Fibroblast of the aortic adventitia (primary cell): ENCODE results near the gene WNT2B. TPM values are rescaled to one million over a fixed set of nuclear protein-coding genes. Genes with fewer than 3 reads are reported as not detected.

Source experiments
- DNase-seq: peaks from one replicate; pipeline ENCODE4 v3.0.0-alpha.2; 2010; ENCODE audit warnings: low read depth
- H3K4me3 ChIP-seq: 2 replicates; pipeline ENCODE4 v1.5.1; 2011; ENCODE audit warnings: low read depth, mild to moderate bottlenecking, control low read depth, low read length, moderate library complexity
- CTCF ChIP-seq: IDR thresholded peaks from 2 replicates; pipeline ENCODE4 v1.5.1; 2011; ENCODE audit warnings: mild to moderate bottlenecking, low read length, control low read depth, inconsistent platforms; ENCODE audit not compliant: insufficient read depth
- total RNA-seq: library from RNA; depleted of rRNA; stranded (reverse); fragments of >200 nt; gene quantifications from 2 replicates; pipeline ENCODE4 v1.2.3, GENCODE V29; 2012; ENCODE audit warnings: low replicate concordance

The WNT2B gene
- total RNA-seq, 1 donor = 2.4 TPM

DNA sequence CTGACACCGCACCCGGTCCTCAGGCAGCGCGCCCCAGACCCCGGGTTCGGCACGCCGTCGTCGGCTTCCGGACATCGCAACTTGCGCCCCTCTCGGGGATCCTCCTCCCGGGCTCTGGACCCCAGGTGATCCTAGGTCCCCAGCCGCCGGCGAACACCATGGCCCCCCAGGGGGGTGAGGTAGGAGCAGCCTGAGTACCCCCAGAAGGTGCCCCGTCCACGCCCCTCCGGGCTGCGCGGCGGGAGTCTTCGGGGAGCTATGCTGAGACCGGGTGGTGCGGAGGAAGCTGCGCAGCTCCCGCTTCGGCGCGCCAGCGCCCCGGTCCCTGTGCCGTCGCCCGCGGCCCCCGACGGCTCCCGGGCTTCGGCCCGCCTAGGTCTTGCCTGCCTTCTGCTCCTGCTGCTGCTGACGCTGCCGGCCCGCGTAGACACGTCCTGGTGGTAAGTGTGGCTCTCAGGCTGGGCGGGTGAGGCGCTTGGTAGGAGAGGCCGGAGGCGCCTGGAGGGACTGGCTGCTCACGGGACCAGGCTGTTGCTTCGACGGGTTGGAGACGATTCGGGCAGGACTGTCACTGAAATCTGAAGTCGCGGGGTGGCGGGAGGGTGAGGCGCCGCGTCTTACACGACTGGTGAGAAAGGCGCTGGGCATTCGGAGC lies 367 bp downstream of the WNT2B start:
- DNase-seq = no peak
- TF ChIP-seq CTCF = no peak
- H3K4me3 ChIP-seq = peak overlapping the region; percentile 65

GRCh38 chr1:112509660-112510178 lies 954 bp downstream of the WNT2B start:
- TF ChIP-seq CTCF = no peak
- H3K4me3 ChIP-seq = peak overlapping the region; percentile 3
- no peak for DNase-seq

DNA sequence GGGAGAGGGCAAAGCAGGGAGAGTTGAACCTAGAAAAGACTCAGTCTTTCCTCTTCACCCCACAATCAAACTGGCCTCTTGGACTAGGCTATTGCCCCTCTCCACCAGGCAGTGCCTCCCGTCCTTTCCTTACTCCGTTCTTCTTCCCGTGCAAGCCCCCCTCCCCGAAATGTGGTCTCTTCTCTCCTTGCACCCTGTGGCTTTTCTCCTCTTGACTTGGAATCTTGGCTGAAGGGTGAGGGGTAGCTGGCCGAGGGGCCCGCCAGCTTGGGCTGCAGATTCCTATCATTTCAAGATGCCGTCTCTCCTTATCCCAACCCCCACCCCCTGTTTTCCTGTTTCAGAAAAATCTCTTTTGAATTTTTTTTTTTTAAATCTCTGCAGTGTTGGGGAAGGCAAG lies 1.6 kb downstream of the WNT2B start:
- TF ChIP-seq CTCF = no peak
- DNase-seq = no peak
- H3K4me3 ChIP-seq = no peak overlapping the region

- no peak overlapping the region for H3K4me3 ChIP-seq
- no peak for DNase-seq
- TF ChIP-seq CTCF = no peak
Observed at GRCh38 chr1:112511897-112512296, 3.1 kb downstream of the WNT2B start.

DNA sequence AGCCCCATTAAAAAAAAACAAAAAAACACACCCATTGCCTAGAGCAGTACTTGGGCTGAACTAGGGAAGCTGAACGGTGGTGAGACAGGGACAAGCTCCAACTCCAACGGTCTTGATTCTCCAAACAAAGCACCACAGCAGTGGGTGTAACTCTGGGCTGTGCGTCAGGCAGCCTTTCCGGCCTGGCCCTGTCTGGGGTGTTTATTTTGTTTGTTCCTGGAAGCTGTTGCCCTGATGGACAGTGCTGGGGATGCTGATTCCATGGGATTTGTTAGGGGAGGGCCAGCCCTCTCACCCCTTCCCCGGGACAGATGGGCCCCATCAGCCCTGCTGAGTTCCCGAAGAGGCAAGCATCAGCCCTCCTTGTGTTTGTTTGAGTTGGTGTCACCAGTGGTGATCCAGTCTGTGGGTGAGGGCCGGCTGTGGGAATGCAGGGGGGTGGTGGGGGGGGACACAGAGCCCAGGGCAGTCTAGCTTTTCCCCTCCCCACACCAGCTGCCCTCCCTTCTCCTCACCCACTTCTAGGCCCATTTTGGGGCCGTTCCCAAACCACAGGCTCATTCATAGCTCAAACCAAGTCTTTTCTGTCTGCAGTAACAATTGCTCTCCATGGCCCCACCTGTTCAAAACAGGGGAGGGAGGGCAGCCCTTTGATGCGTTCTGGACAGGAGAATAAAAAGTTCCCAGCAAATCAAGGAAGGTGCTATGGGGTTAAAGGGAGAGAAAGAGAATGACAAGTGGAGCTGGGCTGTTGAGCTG lies 4.5 kb downstream of the WNT2B start:
- TF ChIP-seq CTCF = no peak
- no peak overlapping the region for H3K4me3 ChIP-seq
- DNase-seq = peak; percentile 84

DNA sequence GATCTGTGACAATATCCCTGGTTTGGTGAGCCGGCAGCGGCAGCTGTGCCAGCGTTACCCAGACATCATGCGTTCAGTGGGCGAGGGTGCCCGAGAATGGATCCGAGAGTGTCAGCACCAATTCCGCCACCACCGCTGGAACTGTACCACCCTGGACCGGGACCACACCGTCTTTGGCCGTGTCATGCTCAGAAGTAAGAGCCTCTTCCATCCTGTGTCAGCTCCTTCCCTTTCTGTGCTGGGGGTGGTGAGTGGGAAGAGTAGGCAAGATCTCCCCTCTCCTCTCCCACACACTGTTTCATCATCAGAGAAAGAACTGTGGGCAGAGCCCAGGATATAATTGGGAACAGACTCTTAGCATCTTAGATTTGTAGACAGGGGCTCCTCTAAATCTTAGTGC lies 6.1 kb downstream of the WNT2B start:
- TF ChIP-seq CTCF = no peak
- DNase-seq = no peak
- no peak overlapping the region for H3K4me3 ChIP-seq
